Stimulated activated CD4-positive, alpha-beta T cell treated with anti-CD3 and anti-CD28 coated beads, TNF-alpha, amount 100 ng/mL, for 1 hour (primary cell): ENCODE data around the gene CNGA4.

Source experiments
- DNase-seq, 3 donors: peaks; one replicate each; pipeline ENCODE4 v3.0.0-alpha.2; 2020; ENCODE audit warnings: low read depth in 3 of 3, low spot score in 1 of 3

The CNGA4 gene, protein sequence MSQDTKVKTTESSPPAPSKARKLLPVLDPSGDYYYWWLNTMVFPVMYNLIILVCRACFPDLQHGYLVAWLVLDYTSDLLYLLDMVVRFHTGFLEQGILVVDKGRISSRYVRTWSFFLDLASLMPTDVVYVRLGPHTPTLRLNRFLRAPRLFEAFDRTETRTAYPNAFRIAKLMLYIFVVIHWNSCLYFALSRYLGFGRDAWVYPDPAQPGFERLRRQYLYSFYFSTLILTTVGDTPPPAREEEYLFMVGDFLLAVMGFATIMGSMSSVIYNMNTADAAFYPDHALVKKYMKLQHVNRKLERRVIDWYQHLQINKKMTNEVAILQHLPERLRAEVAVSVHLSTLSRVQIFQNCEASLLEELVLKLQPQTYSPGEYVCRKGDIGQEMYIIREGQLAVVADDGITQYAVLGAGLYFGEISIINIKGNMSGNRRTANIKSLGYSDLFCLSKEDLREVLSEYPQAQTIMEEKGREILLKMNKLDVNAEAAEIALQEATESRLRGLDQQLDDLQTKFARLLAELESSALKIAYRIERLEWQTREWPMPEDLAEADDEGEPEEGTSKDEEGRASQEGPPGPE

DNA sequence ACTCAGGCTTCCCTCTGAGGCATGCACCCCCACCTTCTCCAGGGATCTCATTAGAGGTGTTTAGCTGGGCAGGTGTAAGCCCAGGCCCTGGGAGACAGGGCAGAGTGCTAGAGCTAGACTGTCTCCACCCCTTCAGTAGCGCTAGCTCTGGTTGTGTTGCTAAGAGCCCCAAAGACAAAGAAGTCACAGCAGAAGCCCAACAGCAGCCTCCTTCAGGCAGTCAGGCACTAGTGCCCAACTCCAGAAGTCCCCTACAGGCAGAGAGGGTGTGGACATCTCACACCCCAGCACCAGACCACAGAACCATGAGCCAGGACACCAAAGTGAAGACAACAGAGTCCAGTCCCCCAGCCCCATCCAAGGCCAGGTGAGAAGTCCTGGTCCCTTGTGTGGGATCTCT lies at the start of gene CNGA4:
CNGA4 (plus strand) TSS at position 188 of the 400 bp plus-strand sequence; CDS start at position 306, 118 bp downstream.
- no peak for DNase-seq

DNA sequence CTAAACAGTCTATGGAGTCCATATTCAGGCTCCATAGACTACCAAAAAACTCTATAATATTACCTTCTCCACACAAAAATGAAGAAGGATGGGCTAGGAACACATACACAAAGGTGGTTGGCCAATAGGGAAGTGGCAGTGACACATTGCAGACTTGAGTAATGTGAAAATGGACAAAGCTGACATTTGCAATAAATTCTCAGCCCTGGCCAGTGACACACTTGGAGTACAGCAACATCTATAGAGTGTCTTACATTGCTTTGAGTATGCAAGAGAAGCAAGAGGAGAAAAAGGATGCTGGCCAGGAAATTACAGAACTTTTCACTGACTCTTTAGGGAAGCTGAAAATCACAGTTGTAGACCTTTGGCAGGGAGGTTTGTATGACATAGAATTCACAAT lies 47.1 kb upstream of the CNGA4 start:
- no peak for DNase-seq

DNA sequence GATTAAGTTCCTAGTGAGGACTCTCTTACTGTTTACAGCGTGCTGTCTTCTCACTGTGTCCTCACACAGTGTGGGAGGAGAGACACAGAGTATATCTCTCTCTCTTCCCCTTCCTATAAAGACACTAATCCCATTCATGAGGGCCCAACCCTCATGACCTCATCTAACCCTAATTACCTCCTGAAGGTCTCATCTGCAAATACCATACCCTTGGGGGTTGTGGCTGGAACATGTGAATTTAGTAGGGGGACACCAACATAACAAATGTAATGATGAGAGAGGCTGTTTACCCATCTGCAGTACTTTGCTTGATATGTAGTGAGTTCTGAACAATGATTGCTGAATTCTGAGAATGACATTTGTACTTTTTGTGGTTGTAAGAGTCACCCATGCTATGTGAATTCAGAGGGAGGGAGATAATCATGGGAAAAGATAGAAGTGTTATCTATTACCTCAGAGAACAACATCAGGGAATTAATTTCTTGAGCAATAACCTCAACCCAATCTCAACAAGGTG lies 44.8 kb upstream of the CNGA4 start:
- DNase-seq: no peak

DNA sequence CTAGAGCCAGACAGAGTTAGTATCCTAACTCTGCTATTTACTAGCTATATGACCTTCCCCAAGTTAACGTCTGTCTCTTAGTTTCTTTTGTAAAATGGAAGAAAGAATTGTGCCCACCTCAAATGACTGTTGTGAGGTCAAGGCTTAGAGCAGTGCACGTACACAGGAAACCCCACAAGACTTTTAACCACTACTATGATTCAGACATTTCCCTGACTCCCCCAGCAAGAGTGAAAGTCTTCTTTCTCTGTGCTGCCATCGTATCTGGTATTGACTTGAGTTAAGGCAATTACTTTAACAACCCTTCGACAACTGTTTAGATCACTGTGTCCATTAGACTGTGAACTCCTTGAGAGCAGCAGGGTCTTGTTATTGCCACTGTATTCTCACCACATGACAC lies 42.5 kb upstream of the CNGA4 start:
- no peak for DNase-seq

DNA sequence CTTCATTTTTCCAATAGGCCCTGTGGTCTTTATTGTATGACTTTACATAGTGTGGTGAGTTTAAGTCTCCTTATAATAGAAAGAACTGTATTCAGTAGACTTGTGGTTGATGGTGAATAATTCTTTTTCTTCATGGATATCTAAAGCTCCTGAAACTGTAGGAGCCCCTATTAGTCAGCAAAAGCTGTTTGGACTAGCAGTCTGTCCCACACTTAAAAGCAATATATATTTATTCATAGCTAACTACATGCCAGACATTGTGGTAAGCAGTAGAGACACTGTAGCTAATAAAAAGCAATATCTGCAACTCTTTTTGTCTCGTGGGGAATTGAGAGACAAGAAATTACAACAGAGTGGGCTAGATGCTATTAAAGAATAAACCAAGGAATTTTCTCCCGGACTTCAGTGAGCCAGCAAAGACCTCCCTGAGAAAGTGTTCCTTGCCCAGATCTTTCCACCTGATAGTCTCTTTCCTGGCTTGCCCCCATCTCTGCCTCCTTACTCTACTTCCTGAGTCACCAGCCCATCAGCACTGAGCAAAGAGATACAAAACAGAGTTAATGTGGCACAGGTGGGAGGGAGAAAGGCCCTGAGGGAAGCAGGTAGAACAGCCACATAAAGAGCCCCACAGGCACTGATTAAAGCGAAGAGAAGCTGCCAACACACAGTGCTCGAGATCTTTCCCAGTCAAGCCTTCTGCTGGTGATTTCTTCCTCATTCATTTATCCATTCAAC lies 41.3 kb upstream of the CNGA4 start:
- no peak for DNase-seq

DNA sequence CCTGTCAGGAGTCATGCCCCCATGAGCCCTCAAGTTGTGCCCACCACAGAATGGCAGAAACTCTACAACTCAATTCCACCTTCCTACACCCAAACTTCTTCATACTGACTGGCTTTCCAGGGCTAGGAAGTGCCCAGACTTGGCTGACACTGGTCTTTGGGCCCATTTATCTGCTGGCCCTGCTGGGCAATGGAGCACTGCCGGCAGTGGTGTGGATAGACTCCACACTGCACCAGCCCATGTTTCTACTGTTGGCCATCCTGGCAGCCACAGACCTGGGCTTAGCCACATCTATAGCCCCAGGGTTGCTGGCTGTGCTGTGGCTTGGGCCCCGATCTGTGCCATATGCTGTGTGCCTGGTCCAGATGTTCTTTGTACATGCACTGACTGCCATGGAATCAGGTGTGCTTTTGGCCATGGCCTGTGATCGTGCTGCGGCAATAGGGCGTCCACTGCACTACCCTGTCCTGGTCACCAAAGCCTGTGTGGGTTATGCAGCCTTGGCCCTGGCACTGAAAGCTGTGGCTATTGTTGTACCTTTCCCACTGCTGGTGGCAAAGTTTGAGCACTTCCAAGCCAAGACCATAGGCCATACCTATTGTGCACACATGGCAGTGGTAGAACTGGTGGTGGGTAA lies 39.6 kb upstream of the CNGA4 start, which contains the start of gene OR52W1:
OR52W1 (plus strand) TSS at position 51 of the 637 bp plus-strand sequence; CDS start at position 51, 0 bp downstream.
- DNase-seq: no peak

DNA sequence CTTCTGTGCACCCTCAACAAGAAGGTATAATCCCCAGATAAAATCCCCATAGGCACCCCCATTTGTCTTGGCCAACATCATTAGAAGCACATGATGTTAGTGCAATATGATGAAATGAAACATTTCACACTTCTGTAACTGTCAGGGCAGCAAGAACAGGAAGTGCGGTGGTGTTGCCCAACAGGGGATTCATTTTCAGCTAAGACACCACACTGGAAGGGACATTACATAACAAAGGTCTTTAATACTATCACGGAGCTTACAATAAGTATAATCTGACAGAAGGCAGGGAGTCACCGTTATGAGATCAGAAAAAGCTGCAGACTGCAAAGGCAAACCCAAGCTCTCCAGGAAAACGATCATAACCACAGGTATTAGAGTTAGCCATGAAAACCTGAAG lies 37.9 kb upstream of the CNGA4 start:
- DNase-seq: no peak

DNA sequence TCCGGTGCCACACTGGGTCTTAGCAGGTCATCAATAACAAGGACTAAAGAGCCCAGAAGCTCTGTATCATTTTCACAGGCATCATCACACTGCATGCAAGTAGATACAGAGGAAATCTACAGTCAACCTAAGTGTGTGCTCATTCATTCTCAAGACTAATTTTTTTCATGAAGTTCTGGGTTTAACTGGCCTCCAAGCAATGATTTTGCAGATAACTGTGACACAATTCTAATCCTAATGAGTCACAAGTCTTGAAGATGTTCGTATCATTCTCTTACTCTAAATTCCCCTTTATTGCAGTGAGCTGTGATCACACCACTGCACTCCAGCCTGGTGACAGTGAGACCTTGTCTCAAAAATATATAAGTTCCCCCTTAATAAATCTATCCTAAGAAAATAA lies 37.4 kb upstream of the CNGA4 start:
- DNase-seq: no peak

DNA sequence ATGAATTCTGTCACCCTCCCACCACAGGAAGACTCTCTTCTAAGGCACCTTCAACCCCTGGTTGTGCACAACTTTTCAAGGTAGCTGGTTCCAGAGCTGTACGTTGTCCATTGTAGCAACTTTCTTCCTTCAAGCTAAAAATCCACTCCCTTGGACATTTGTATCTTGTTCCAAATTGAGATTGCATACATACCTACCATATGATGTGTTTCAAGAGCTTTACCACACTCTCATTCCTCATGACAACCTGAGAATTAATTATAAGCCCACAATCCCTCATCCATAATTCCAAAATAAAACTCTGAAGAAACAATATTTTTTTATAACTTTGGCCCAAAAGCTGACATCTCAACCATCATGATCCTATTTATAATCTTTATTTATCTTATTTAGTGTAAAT lies 36.8 kb upstream of the CNGA4 start:
- DNase-seq: no peak

DNA sequence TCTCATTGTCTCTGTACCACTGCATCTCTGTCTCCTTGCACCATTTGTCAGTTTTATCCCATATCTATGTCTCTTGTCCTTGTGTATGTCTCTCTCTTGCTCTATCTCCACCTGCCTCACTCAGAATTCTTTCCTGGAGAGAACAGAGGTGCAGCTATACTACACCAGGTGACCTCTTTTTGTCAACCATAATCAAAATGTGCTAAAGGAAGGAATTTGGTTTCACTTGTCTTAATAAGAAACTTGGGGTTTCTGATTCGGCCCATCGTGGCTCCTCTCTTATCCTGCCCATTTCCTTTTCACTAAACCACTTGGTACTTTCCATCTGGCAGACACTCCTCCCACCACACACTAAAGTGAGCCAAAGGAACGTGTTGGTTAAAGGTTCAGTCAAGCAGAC lies 35.6 kb upstream of the CNGA4 start:
- no peak for DNase-seq

DNA sequence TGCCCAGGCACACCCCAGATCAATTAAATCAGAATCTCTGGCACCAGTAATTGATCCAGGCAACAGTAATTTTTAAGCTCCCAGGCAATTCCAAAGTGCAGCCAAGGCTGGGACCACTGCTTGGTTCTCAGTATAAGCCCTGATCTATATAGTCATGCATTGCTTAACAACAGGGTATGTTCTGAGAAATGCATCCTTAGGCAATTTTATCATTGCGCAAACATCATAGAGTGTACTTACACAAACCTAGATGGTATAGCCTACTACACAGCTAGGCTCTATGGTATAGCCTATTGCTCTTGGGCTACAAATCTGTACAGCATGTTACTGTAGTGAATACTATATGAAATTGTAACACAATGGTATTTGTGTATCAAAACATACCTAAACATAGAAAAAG lies 34.2 kb upstream of the CNGA4 start:
- no peak for DNase-seq

DNA sequence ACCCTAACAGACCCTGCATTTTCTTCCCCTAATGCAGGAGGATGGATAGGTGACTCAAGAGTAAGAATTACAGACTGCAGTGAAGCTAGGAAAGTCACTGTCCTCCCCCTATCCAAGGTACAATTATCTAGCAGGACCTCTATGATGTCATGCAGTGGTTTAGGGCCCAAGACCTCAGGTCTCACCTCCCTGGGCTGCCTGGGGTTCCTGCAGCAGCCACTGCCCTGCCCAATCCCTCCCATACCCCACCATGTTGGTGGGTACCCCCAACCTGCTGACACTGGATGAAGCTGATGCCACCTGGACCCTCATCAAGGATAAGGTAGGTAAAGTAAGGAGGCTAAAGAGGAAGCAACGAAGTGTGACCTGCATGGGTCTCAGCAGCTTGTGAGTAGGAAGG lies 33.5 kb upstream of the CNGA4 start, which contains the start of gene C11orf42:
C11orf42 (plus strand) TSS at position 192 of the 400 bp plus-strand sequence; CDS start at position 251, 59 bp downstream.
- no peak for DNase-seq

DNA sequence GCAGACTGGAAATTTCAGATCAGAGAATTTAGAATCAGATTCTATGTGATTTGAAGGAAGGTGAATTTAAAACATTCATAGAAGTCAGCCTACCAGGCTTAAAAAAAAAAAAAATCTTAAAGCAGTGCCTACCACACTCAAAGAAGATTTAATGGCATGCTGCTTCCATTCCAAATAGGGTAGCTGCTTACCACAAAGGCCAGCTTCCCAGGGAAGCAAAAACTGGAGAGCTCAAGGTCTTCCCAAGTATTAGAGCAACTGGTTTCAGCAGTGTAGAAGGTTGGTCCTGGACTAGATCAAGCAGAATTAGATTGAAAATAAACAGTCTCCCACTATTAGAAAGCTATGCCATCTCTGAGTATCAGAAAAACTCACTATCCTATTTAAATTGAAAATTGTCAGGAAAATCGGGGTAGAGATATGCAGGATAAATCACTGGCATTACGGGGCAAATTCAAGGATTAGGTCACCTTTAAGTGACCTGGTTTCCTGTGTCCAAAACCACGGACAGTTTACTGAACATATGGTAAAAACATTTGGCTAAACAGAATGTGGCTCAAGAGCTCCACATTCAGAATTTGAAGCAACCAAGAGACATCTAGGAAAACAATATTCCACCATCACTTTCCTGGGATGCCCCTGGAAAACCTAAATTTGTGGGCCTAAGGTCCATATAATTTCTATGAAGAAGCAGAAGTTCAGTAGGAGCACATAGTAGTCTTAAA lies 32.3 kb upstream of the CNGA4 start:
- no peak for DNase-seq

DNA sequence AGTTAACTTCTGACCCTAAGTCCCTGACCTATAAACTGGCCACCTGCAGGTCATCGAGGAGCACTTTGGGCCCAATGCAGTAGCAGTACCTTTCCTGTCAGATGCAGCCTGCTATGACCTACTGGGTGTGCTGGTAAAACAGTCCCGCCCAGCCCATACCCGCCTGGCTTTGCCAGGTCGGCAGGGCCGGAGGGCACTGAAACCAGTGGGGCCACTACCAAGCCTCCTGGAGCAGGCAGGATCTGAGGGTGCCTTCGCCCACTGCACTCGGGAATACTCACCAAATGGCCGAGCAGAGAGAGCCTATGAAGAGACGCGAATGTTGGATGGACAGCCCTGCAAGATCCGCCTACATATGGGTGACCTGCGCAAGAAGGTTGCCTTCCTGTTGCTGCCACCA lies 29.1 kb upstream of the CNGA4 start:
- no peak for DNase-seq

DNA sequence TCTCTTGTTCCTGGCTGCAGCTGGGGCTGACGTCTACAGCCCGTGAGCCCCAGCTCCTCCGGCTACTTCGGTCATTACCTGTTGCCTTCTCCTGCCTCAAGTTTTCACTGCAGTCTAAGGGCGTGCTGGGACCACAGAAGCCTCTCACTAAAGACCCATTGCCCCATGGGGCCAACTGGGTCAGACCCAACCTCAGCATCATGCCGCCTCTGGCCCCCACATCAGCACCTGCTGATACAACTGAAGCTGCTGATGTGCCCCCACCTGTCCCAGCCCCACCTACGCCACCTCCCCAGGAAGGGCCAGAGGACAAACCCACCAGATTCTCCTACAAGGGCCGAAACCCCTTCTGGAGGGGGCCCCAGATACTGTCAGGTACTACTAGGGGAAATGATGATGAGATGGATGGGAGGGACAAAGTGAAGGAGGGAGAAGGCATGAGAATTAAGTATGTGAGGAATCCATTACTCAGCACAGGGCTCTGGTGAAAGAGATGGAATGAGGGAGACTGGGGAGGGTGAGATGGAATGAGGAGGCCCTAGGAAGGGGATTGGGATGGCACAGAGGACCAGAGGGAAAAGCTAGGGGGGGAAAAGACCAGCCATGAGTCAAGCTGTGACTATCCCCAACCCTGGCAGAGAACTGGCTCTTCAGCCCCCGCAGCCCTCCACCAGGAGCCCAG lies 28.5 kb upstream of the CNGA4 start:
- no peak for DNase-seq

DNA sequence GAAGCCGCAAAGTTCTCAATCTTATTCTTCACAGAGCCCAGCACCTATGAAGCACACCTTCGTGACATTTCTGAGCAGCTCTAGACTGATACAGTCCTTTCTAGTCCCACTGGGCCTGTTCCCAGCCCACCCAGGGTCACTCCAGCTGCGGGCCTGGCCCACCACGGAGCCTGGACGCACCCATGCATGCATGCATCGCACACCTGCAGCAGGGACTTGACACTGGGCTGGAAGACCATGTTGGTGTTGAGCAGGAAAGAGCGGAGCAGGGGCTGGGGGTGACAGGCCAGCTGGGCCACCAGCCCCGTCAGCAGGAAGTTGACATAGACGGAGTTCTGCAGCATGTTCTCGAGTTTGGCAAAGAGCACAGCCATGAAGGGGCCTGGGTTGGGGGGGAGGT lies 24.4 kb upstream of the CNGA4 start:
- DNase-seq: no peak

DNA sequence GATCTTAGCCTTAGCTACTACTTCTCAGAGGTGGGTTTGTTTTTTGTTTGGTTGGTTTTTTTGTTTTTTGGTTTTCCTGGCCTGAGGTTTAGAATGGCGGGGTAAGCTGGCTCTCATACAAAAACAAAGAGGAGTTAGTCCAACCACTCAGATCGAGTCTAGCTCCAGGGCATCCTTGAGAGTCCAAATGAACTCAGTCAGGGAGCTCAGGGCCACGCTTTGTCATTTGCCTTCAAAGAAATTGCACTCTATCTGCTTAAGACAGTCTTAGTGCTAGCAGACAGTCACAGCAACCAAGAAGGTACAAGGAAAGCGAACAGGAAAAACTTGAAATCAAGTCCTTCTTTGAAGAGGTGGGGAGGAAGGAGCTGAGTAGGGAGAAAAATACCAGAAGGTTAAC lies 22.4 kb upstream of the CNGA4 start:
- no peak for DNase-seq

DNA sequence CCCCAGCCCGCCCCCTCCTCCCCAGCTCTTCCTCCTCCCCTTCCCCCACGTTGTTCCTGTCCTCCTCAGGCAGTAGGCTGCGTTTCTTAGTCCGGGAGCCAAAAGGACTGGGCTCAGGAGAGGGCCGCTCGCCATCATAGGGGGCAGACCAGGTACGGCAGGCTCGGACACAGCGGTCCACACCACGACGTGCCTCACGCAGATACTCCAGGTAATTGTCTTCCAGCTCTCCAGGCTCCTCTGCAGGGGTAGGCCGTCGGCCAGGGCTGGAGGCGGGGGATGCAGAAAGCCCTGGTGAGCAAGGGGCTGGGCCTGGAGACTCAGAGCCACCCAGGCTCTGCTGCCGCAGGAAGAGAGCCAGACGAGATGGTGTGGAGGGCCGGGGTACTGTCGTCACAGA lies 21.2 kb upstream of the CNGA4 start:
- no peak for DNase-seq

DNA sequence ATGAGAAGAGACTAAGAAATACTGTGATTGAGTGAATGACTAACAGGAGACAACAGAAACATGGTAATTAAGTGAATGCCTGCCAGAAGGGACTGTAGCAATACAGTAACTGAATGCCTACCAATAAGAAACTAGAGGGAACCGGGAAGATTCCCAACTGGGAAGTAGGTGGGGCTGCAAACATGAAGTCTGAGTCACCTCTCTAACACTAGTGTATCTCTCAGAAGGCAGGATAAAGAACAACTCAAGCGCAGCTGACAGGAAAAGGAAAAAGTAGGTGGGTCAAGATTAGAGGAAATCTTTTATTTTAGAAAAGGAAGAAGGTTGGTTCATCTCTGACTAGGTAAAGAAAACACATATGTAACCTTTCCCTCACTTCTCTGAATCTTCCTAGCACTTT lies 19.5 kb upstream of the CNGA4 start:
- DNase-seq: no peak

DNA sequence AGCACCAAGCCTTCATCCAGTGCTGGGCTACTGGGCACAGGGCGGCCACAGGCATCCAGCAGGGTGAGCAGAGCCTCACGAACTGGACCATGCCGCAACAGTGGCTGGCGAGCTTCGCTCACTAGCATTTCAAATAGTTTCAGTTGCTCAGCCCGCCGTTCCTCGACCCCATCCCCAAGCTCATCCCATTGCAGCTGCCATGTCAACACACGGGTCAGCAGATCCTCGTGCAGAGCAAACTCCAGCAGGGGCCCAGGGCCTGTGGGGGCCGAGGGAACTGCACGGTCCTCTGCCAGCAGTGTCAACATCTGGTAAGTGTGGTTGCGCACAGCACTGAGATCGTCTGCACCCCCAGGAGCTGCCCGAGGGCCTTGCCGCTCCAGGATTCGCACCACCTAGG lies 15.0 kb upstream of the CNGA4 start:
- no peak for DNase-seq
